ENCODE results near the gene COX10.
A peak's percentile ranks its signal among the peaks of the same experiment; 100 is the strongest.
"Not testable (repeated sequence)": the region's sequence is repeated elsewhere in the genome, so short reads cannot be mapped to it uniquely, and the experiment has no call there.

The COX10 gene

DNA sequence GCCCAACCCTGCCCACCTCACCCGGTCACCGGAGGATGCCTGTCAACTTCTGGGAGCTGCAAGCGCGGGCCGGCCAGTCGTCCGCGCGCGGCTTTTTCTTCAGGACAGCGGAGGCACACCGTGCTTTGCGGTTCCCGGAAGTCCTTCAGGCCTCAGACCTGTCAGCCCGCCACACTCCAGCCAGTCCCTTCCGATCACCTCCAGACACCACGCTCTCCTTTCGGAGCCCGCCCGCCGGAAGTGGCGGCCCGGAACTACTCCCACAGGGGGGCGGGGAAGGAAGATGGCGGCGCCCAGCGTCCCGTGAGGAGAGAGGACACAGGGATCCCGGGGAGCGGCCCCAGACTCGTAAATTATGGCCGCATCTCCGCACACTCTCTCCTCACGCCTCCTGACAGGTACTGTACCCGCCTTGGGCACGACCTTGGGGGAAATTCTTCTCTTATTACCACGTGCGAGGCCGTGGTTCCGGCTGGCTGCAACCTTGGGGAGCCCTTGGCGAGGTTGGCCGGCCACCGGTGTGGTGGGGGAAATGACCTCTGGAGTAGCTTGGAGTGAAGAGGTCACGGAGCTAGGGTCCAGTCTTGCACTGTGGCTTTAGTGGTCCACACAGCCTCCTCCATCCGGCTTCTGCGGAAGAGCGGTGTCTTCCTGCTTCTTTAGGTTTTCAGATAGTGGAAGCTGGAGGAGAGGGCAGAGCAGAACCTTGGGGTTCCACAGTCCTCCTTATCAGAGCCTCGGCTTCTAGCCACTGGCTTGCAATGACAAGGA lies at the start of gene COX10:
Gene COX10 (plus strand): TSS at position 254 of the 771 bp plus-strand sequence. CDS start 102 bp downstream, at position 356.
- DNase-seq (ENCODE audit: low read depth): peak; percentile 59

DNA sequence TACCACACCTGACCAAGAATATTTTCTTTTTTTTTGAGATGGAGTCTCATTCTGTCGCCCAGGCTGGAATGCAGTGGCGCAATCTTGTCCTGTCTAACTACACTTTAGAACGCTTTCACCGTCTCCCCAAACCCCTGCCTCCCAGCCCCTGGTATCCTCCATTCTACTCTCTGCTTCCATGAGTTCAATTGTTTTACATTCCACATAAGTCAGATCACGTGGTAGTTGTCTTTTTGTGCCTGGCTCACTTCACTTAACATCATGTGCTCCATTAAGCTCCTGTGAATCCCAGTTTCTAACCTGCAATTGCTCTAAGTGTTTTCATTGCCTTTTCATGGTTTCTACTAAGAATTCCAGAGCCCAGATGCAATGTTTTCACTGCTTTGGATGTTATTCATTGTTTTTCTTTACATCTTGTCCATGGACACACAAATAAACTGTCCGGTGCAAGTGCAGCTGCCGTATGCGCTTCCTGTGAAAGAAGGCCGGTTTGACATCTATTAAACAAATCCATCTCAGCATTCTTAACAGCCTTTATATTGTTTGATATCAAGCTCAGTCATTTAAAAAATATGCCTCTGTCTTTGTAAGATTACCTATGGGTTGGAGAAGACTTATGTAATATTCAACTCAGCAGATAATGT lies 47.5 kb upstream of the COX10 start:
- not testable (repeated sequence) for DNase-seq (ENCODE audit: low read depth)

DNA sequence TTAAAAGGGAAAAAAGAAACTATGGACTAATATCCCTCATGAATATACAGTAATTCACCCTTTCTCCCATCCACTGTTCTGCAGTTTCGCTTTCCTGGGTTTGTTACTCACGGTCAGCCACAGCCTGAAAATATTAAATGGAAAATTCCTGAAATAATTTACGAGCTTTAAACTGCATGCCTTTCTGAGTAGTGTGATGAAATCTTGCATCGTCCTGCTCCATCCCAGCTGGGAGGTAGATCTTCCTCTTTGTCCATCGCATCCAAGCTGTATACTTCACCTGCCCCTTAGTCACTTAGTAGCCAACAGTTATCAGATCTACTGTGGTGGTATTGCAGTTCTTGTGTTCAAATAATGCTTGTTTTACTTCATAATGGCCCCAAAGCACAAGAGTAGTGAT lies 39.5 kb upstream of the COX10 start:
- DNase-seq (ENCODE audit: low read depth): not testable (repeated sequence)

DNA sequence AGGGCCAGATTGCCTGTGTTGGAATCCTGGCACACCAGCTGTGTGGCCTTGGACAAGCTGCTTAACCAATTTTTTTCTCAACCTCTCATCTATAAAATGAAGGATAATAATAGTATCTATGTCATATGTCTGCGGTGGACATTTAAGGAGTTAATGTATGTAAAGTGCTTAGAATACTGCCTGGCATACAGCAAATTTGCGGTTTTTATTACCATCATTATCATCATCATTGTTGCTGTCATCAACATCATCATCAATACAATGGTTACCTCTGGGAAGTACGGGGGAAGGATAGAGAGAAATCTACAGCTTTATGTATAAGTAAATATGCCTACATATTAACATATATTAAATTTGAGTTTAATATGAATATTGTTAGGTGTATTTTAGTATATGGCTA lies 37.1 kb upstream of the COX10 start:
- no peak for DNase-seq (ENCODE audit: low read depth)

DNA sequence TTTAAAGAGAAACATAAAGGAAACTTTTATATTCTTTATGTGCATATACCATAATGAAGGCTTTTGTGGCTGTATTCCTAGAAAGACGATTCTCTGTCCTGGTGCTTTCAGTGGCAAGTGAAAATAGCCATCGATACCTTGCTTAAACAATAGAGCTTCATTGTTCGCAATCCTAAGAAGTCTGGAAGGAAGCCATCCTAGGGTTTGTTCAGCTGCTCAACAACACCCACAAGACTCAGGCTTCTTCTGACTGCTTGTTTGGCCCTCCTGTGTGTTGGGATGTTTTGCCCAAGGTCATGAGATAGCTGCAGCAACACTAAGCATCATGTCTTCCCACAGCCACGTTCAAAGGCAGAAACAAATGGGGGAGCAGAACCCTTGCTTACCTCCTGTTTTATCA lies 36.1 kb upstream of the COX10 start:
- no peak for DNase-seq (ENCODE audit: low read depth)

DNA sequence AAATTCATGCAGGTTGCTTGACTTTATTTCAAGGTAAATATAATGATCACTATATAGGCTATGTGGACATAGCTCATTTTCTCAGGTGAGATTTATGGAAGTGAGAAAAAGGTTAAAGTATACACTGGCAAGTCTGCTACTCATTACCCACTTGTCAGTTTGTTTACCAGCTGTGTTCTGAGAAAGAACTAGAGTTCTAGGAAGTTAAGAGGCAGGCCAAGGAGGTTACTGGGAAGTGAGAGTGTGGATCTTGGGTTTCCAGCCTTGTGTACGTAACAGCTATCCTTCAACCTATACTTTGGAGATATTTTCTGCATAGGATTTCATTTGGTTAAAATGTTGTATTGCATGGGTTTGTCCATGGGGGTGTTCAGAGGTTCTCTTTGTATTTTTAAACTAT lies 31.9 kb upstream of the COX10 start:
- no peak for DNase-seq (ENCODE audit: low read depth)

DNA sequence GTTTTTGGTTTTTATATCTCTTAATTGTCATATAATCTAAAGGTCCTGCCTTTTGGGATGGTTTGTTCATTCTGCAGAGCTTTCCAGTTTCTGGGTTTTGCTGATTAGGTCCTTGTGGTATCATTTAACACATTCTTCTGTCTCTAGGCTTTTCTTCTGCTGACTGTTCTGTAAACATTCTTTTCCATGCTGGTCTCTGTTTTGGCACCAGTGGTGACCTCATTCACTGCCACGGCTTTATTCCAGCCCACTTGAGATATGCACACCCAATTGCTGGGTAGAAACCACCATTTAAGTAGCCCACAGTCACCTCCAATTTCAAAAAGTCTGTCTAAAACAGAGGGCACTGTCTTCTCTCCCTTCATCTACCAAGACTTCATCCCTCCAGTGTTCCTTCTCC lies 31.1 kb upstream of the COX10 start:
- DNase-seq (ENCODE audit: low read depth): peak; percentile 36

DNA sequence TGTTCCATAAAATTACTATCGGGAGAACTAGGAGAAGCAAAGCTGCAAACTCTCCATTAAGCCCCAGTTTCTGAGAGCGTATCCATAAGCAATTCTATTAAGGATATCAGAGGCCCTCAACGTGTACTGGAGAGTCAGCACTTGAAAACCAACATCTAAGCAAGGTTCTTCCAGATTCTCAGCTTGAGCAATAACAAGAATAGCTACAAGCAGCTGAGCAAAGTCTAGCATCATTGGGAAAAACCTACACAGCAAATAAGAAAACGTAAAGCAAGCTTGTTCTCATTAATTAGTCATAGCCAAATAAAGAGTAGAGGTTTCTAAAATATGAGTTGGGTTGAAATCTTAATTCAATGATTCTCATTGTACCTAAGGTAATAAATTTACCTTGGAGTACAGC lies 26.9 kb upstream of the COX10 start:
- DNase-seq (ENCODE audit: low read depth): no peak

DNA sequence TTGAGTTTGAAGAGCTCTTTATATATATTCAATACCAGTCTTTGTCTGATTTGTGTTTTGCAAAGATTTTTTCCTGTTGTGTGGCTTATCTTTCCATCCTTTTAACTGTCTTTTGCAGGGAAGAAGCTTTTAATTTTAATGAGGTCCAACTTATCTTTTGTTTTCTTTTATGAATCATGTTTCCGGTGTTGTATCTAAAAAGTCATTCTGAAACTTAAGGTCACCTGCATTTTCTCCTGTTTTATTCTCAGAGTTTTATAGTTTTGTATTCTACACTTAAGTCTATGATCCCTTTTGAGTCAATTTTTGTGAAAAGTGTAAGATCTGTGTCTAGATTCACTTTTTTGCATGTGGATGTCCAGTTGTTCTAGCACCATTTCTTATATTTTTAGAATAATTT lies 24.6 kb upstream of the COX10 start:
- no peak for DNase-seq (ENCODE audit: low read depth)

DNA sequence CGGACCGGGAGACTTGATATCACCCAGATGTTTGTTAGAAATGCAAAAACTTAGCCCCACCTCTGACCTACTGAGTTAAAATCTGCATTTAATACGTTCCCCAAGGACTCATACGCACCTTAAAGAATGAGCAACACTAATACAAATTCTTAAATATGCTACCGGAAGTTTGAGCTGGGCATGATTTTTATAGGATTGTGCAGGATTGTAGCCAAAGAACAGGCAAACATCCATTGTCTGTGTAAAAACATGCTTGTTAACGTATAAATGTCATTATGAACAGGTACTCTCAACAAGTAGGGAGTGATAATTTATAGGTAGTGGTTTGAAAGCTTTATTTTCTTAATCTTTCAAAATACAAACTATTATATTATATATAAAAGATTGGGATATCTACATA lies 22.3 kb upstream of the COX10 start:
- no peak for DNase-seq (ENCODE audit: low read depth)

DNA sequence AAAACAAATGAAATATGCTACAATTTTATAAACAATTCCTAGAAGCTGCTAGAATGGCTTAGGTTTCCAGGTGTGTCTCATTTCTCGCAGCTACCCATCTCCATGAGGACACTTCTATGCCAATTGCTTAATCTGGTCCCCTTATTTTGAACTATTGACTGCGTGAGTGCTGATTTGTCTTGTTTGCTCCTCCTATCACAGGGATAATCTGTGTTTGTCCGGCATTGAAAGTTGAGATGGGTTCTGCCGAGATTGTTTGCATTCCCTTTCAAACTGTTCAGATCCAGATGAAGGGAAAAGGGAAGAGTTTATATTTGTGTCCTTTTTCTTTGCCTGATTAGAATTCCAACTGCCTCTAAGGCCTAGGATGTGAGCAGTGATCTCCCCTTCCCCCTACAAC lies 21.7 kb upstream of the COX10 start:
- no peak for DNase-seq (ENCODE audit: low read depth)

DNA sequence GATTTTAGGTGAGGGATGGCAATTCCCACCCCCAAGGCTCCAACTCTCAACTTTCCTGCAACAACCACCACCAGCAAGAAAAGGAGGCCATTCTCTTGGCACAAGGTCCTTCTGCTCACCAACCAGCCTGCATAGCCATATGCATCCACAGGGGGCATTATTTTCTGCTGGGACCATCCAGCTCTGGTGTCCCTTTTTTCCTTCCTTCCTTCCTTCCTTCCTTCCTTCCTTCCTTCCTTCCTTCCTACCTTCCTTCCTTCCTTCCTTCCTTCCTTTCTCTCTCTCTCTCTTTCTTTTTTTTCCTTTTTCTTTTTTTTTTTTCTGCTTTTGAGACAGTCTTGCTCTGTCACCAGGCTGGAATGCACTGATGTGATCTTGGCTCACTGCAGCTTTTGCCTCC lies 21.1 kb upstream of the COX10 start:
- no peak for DNase-seq (ENCODE audit: low read depth)

DNA sequence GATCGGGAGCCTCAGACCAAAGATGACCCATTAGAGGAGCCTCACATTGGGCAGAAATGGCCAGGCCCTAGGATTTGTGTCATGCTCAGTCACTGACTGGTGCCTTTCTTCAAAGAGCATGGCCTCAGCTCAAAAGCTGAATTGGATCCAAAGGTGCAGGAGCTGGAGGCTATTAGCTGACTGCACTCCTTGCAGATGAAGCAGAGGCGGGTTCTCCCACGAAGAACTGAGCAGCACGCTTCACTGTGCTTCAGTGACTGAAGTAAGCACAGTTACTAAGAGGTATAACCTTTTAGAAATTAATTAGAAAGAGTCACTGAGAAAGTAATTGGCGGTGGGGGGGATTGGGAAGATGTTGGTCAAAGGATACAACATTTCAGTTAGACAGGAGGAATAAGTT lies 18.7 kb upstream of the COX10 start:
- no peak for DNase-seq (ENCODE audit: low read depth)

DNA sequence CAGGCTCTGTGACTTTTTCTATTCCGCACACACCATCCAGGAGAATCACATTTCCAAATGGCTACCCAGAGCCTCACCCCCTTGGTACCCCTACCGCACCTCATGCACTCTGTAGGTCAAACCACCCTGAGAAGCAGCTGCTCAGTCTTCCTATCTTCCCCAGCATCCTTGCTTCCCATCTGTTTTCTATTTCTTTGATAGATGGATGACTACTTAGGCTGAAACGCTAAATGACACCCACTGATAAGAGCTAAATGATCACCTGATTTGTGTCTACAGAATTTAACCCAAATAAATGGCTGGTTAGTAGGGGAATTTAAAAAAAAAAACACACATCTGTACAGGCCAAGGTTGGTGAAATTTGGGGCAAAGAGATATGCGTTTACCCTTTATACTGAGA lies 17.6 kb upstream of the COX10 start:
- DNase-seq (ENCODE audit: low read depth): no peak

DNA sequence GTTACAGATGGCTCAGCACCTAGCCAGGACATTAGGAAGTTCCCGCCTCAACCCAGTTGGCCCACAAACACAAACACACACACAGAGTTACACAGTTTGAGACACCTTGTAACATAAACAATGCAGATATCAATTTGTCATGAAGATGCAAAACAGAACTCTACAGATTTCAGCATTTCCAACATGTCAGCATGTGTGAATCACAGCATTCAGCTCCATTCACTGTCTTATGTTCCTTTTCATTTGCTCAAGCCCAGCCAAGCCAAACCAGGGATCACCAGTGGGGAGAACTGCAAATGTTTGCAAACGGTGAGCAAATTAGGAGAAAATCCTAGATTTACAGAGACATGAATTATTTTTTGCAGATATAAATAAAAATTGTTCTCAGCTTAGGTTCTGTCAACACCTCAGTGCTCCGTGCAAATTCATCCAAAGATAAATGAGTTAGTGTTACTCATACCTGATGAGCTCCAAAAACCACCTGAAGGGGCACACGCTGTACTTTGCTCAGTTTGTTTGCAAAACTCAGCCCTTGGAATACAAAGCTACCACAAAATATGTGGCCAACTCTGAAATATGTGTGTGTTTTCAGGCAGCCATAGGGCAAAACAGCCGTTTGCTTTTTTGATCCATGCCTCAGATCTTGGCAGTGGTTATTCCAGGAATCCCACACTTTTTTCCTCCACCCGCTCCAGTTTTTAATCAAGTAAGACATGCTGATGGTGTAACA lies 16.3 kb upstream of the COX10 start:
- no peak for DNase-seq (ENCODE audit: low read depth)

DNA sequence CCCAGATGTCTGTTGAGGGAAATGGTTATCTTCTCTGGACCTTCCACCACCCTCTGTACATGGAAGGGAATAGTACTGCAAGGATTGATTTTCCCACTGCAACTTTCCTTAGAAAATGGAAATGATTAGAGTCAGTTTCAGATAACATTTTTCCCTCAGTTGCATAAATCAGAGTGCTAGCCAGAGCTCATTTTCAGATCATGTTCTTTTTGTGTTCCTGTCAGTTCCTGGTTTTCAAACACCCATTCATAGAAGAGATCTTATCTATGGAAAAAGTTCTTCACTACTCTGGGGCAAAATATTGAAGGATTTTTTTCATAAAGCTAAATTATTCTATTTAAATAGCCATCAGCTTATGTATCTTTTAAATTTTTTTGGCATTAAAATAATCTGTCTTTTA lies 11.7 kb upstream of the COX10 start:
- no peak for DNase-seq (ENCODE audit: low read depth)

DNA sequence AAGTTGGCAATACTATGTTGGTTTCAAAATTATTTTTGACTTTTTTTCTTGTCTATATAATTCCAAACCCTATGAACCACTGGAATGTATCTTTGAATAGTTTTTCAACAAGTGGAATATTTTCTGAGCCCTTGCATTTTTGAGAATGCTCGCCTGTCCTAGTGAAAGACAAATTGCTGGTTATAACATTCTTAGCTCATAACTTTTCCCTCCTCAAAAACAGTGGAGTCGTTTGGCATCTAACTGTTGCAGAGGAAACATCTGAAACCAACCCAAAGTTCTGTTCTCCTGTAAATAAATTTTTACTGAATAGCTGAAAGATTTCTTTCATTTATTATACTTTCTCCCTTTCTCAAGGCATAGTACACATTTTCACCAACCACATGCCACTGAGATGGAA lies 11.3 kb upstream of the COX10 start:
- no peak for DNase-seq (ENCODE audit: low read depth)

DNA sequence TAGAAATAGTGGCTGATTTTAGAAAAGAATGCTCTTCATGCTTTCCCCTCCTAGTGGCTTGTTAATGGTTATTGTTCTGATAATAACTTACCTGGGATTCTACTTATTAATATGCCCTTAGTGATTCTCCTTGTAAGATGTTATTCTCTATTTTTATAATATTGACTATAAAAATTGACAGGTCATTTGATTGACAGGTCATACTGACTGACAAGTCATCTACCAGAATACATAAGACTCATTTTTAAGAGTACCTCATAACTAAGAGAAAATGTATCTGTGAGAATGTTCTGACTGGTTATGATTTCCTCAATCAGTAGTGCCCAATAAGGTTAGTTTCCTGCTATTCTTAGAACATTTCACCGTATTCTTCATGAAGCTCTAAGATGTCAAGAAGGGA lies 8.6 kb upstream of the COX10 start:
- DNase-seq (ENCODE audit: low read depth): no peak

DNA sequence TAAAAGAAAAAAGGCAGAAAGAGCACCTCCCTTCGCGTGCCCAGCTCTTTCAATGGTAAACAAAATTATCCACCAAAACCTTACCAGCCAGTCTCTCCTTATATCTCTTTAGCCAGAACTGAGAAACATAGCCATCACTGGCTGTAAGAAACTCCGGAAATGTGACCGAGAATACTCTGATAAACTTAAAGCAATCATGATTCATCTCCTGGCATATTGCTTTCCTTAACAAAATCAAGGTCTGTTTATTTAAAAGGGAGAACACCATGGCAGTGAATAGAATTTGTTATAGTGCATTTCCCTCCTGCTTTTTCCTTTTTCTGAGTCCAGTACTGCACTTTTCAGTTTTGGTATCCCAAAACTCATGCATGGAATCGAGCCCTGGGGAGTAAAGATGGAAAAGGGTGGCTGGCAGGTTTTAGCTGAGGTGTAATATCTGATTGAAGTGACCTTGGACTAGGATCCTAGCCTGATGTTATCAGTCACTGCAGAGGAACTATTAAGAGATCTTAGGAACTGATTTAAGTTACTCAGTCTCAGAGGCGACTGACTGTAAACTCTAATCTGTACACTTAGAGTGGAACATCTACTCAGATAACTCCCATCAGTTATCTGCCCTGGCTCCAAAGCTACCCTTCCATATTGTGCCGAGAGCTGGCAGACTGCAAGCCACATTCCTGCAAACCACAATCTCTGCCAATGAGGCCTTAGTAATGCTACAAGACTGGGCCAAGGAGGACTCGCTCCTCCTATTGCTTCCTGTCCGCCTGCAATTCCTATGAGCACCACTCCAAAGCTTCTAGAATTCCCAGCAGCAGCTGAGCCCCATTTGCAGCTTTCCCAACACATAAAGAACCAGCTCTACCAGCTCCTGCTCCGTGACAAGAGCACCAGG lies 7.4 kb upstream of the COX10 start:
- DNase-seq (ENCODE audit: low read depth): peak; percentile 70

DNA sequence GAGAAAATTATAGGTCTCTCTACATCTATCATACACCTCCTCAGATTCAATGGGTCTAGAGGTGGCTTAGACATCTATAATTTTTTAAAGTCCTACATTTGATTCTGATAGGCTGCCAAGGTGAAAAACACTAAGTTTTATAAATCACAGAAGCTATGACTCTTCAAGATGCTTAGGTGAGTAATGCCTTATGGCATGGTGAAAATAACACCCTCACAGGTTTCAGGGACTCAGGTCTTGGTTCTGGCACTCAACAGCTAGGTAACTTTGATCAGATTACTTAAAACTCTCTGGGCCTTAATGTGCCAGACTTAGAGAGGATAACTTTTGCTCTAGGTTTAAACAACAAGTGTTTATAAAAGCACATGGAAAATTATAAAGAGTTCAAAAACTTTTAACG lies 2.0 kb upstream of the COX10 start:
- DNase-seq (ENCODE audit: low read depth): no peak

DNA sequence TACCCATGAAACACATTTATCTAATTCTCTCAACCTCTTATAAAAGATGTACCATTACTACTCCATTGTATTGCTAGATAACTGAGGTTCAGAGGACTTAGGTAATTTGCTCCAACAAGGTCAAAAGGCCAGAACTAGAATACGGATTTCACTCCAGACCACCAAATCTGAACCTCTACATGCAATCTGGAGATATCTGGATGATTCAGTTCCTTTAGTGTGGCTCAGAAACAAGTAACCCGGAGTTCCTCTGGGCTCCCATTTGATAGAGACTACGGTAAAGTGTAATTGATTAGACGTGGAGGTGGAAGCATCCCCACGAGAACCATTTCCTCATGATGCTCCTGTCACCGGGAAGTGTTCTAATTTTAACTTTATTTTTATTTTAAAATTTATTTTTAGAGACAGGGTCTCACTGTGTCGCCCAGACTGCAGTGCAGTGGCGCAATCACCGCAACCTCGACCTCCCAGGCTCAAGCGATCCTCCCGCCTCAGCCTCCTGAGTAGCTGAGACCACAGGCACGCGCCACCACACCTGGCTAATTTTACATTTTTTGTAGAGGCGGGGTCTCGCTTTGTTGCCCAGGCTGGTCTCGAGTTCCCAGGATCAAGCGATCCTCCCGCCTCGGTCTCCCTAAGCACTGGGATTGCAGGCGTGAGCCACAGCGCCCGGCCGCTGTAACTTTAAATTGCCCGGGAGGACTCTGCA lies 608 bp upstream of the COX10 start:
- DNase-seq (ENCODE audit: low read depth): no peak

Measured in stromal cell of bone marrow (primary cell).